GM19324 (cell line): ENCODE results near the gene PLEKHG3.
"Not testable (repeated sequence)": the region's sequence is repeated elsewhere in the genome, so short reads cannot be mapped to it uniquely, and the experiment has no call there.

Source experiments
- ATAC-seq: cut with Tn5 transposase; IDR thresholded peaks from one replicate; pipeline ENCODE4 v1.9.1; 2021; ENCODE audit warnings: mild to moderate bottlenecking, moderate library complexity; ENCODE audit not compliant: unreplicated experiment, low FRiP score

Gene PLEKHG3

GRCh38 chr14:64704143-64704742 lies at the start of gene PLEKHG3:
TSS of gene PLEKHG3 (plus strand) at chr14:64704424. CDS start at chr14:64727632, 23,208 bp downstream.
- ATAC-seq = no peak

GRCh38 chr14:64654901-64655300 lies 49.3 kb upstream of the PLEKHG3 start:
- no peak for ATAC-seq

DNA sequence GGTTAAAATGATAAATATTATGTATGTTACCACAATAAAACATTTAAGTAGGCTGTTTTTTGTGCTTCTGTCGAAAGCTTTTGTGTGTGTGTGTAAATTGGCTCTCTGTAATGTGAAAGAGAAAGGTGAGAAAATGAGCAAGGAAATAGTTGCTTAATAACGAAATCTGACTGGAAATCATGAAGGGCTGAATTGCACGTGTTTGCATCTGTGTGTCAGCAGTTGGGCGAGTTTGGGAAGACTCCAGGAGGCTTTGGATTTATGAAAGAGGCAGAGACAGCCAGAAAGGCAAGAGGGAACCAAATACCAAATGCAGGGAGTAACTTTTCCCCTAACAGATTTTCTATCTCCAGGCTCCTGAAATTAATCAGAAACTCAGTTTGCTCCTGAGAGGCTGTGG lies 47.2 kb upstream of the PLEKHG3 start:
- no peak for ATAC-seq

DNA sequence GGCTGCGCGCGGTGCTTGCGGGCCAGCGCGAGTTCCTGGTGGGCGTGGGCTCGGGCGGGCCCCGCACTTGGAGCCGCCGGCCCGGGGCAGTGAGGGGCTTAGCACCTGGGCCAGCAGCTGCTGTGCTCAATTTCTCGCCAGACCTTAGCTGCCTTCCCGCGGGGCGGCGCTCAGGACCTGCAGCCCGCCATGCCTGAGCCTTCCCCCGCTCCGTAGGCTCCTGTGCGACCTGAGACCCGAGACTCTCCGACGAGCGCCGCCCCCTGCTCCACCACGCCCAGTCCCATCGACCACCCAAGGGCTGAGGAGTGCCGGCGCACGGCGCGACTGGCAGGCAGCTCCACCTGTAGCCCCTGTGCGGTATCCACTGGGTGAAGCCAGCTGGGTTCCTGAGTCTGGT lies 46.0 kb upstream of the PLEKHG3 start:
- no peak for ATAC-seq

DNA sequence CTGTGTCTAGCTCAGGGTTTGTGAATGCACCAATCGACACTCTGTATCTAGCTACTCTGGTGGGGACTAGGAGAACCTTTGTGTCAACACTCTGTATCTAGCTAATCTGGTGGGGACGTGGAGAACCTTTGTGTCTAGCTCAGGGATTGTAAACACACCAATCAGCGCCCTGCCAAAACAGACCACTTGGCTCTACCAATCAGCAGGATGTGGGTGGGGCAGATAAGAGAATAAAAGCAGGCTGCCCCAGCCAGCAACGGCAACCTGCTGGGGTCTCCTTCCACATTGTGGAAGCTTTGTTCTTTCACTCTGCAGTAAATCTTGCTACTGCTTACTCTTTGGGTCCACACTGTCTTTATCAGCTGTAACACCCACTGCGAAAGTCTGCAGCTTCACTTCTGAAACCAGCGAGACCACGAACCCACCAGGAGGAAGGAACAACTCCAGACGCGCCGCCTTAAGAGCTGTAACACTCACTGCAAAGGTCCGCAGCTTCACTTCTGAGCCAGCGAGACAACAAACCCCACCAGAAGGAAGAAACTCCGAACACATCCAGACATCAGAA lies 45.4 kb upstream of the PLEKHG3 start:
- ATAC-seq = not testable (repeated sequence)

DNA sequence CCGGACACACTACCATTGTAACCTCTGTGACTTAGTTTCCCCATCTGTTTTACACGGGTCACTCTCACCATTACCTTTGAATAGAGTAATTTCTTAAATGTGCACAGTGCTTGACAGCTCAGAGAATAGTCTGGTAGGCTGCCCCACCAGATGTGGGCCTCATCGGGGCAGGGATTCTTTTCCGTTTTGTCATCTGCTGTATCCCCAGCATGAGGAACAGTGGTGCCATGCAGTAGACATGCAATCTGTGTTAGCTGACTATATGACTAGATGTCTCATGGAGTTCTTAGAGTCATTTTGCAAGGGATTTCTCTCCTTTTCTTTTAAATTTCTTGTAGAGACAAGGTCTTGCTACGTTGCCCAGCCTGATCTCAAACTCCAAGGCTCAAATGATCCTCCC lies 44.9 kb upstream of the PLEKHG3 start:
- ATAC-seq = no peak

- ATAC-seq = no peak
Measured at GRCh38 chr14:64663174-64663573, 41.0 kb upstream of the PLEKHG3 start.

GRCh38 chr14:64671591-64671990 lies 32.6 kb upstream of the PLEKHG3 start:
- ATAC-seq = no peak

DNA sequence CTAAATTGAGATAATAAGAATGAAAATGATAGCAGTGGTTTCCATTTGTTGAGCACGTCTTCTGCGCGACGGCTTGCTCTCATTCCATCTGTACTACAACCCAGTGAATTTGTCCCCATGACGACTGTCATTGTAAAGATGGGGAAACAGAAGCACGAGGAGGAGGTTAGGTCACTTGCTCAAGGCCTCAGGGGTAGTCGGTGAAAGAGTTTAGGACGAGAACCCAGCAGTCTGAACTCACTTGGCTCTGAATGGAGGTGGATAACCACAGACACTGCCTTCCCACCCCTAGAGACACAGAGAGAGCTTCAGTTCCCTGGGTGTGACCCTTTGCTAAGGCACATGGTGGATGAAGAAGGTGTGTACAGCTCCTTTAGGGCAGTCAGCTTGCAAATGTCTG lies 30.9 kb upstream of the PLEKHG3 start:
- ATAC-seq = no peak

DNA sequence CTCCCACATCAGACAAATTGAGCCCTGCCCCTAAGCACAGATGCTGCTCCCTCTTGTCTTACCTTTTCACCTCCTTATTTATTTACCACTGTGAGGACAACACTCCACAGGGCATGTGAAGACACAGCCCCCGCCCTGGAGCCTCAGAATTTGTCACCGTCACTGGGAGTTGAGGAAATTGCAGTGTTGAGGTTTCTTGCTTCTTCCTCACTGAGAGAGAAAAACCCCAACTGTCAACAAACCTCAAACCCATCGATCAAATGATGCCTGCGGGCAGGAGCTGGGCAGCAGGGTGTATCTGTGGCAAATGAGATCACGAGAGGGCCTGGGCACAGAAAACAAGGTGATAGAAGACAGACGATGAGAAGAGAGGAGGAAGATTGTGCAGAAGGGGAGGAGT lies 30.5 kb upstream of the PLEKHG3 start:
- ATAC-seq = no peak

GRCh38 chr14:64674829-64675228 lies 29.4 kb upstream of the PLEKHG3 start:
- ATAC-seq = no peak

DNA sequence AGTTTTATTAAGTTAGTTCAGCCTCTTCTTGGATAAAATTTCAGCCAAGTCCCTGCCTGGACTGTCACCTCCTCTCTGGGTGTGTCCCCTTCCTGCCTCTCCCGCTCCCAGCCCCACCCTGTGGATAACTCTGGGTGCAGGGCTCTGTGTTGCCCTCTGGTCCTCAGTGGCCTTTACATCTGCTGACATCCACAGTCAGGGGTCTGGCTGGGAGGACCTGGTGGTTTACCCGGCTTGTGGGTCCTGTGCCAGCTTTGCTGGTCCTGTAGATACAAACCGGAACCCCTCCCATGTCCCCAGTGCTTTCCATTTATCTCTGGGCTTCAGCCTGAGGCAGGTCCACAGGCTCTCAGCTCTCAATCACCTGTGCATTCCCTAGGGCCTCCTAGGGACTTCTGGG lies 28.9 kb upstream of the PLEKHG3 start:
- no peak for ATAC-seq

DNA sequence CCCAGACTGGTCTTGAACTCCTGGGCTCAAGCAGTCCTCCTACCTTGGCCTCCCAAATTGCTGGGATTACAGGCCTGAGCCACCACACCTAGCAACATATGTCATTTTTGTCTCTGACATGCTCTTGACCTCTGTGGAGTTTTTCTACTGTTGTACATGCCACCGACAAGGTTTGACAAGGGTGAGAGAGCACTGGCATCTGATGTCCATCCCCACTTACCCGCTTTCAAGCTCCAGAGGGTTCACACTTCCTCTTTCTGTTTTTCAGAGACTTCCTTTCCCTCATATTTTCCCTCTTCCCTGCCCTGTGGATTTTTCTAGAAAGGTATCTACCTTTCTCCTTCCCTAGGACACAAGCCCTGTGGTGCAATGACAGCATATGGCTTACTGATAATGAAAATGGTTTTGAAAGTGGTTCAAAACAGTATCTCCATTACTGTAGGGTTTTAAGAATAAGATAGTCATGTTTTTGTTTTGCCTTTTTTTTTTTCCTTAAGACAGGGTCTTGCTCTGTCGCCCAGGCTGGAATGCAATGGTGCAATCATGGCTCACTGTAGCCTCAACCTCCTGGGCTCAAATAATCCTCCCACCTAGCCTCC lies 27.7 kb upstream of the PLEKHG3 start:
- no peak for ATAC-seq

GRCh38 chr14:64680013-64680713 lies 24.1 kb upstream of the PLEKHG3 start:
- no peak for ATAC-seq

GRCh38 chr14:64680714-64681065 lies 23.5 kb upstream of the PLEKHG3 start:
- no peak for ATAC-seq

- ATAC-seq = no peak
Measured at GRCh38 chr14:64681796-64682710, 22.2 kb upstream of the PLEKHG3 start.

DNA sequence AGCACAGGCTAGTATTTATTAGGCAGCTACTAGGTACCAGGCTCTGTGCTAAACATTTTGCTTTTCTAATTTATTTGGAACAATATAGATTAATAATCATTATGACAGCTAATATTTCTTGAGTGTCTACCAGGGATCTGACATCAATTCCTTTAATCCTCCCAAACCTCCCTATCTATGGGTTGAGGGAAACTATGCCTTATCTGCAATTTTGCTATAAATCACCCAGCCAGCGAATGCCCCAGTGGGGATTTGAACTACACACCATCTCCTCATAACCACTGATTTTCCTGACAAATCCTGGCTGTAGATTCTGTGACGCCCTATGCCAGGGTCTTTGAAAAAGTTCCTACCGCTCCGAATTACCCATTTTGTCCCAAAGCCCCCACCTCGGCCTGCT lies 21.4 kb upstream of the PLEKHG3 start:
- no peak for ATAC-seq

DNA sequence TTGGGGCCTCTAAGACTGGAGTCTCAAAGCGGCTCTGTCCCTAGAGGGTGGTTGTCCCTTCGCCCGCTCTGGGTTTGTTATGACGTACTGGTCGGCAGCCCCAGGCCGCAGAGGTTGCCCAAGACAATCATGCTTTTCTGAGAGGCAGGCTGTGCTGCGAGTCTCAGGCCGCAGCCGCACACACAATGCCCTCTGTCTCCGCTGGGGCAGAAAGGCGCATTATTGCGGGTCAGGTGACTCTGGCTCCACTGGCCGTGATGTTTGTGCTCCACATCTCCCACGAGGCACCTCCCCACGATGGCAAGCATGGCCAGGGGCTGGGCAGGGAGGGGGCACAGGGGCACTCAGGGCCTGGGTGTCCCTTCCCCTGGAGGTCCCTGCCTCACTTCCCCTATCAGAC lies 21.0 kb upstream of the PLEKHG3 start:
- no peak for ATAC-seq

DNA sequence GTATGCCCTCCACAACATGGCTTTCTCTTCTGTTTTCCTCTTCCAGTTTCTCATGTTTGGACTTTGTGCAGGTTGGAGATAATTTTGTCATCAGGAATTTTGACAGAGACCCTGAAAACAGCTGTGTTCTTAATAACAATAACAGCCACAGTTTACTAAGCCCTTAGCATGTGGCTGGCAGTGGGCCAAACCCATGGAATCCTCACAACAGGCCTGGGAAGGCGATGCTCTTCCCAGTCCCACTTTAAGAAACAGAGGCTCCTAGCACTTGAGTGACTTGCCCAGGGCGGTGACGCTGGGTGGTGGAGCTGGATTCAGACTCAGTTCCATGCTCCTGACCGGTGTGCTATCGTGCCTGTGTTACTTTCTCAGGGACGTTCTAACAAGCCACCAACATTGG lies 20.1 kb upstream of the PLEKHG3 start:
- ATAC-seq = no peak

DNA sequence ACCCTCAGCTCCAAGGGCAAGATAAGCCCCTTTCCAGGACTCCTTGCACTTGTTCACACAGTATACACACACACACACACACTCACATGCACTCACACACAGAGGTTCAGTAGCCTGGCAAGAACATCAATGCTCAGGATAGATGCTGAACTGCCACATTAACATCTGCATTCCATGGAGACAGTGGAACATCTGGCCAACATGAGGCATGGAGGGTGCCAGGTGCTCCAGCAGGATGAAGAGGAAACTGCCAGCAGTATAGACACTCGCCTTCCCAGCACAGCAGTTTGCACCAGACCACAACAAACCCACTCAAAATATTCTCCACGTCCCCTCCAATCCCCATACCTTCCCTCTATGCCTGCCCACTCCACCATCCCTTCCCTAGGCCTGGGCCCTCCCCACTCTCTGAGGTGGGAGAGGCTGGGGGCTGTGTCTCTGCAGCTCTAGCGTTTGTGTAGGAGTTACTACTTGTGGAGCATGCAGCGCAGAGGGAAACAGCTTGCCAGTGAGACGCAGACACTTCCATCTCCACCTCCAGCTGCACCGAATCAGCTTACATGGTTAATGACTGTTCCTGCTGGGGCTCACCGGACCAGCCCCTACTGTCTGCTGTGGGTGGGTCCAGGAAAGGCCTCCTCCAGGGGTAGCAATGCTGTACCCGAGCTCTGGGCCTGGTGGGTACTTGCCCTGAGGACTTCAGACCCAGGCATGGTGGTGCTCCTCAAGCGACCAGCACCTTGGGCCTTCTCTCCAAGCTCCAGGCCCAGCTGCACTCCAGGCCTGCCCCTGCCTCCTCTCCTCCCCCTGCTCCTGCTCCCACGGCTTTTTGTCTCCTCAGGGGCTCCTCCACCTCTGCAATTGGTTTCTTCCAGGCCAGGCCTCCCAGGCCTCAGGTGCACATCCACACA lies 18.6 kb upstream of the PLEKHG3 start:
- no peak for ATAC-seq
